Measurements from ENCODE around the gene PRSS21.
A peak's percentile ranks its signal among the peaks of the same experiment; 100 is the strongest.

The PRSS21 gene
- total RNA-seq: 0.75 reads per million

DNA sequence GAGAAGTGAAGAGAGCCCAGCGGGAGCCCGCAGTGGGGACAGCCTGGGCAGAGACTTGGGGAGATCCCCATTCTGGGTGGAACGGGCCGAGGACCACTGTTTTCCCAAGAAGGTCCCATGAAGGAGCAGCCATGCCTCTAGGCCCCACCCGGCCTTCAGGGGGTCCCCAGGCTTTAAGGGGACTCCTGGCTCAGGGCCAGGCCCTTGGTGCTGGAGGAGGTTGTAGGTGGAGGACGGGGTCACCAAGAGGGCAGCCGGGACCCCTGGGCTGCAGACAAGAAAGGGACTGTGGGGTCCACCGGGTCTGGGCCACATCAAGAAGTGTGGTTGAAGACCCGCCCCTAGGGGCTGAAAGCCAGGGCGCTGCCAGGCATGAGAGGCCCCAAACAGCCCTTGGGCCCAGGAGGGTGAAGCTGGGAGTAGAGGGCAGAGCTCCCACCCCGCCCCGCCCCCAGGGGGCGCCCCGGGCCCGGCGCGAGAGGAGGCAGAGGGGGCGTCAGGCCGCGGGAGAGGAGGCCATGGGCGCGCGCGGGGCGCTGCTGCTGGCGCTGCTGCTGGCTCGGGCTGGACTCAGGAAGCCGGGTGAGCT is at the start of gene PRSS21:
Gene PRSS21 (plus strand): TSS at position 487 of the 589 bp plus-strand sequence. CDS start 32 bp downstream, at position 519.
- DNase-seq: no peak

GRCh38 chr16:2767891-2768290 is 49.1 kb upstream of the PRSS21 start:
- no peak for DNase-seq

DNA sequence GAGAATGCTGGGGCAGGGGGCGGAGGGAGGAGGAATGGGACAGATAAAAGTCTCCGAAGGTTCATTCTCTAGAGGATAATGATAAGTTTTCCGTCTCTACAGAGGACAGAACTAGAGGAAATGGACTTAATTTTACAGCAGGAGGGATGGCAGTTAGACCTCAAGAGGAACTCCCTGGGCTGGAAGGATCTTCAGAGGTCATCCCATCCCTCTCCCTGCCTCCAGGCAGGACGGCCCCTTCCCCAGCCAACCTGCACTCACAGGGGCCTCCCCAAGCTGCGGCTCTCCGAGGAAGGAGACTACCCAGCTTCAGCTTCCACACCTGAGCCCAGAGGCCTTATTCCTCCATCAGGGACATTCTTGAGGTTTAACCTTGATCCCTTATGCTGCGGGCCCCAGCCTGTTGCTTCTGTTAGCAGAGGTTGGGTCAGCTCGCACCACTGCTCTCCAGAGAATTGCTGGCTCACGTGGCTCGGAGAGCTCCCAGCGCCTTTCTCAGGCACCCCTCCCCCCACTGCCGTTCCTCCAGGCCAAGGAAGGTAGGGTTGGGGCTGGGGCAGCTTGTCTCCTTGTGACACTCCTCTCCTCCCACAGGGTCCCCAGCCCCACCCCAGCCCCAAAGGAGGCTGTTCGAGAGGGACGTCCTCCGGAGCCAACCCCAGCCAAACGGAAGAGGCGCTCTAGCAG is 48.5 kb upstream of the PRSS21 start:
- DNase-seq: no peak

- no peak for DNase-seq
Measured at GRCh38 chr16:2769100-2769529, 47.9 kb upstream of the PRSS21 start.

DNA sequence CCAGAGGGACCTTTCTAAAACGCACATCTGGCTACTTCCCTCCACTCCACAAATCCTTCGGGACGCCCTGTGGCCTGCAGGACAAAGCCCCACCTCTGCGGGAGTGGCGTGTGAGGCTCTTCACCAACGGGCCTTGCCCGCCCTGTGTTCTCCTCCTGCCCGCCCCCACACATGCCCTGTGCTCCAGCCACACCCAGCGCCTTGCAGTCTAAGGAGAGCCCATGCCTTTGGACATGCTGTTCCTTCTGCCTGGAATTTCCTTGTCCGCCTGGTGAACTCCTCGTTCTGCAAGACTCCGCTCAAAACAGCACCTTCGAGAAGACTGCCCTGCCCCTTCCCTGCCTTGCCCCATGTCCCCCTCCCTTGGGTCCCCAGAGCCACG is 47.4 kb upstream of the PRSS21 start:
- no peak for DNase-seq

GRCh38 chr16:2770057-2770951 is 46.7 kb upstream of the PRSS21 start:
- DNase-seq: no peak

DNA sequence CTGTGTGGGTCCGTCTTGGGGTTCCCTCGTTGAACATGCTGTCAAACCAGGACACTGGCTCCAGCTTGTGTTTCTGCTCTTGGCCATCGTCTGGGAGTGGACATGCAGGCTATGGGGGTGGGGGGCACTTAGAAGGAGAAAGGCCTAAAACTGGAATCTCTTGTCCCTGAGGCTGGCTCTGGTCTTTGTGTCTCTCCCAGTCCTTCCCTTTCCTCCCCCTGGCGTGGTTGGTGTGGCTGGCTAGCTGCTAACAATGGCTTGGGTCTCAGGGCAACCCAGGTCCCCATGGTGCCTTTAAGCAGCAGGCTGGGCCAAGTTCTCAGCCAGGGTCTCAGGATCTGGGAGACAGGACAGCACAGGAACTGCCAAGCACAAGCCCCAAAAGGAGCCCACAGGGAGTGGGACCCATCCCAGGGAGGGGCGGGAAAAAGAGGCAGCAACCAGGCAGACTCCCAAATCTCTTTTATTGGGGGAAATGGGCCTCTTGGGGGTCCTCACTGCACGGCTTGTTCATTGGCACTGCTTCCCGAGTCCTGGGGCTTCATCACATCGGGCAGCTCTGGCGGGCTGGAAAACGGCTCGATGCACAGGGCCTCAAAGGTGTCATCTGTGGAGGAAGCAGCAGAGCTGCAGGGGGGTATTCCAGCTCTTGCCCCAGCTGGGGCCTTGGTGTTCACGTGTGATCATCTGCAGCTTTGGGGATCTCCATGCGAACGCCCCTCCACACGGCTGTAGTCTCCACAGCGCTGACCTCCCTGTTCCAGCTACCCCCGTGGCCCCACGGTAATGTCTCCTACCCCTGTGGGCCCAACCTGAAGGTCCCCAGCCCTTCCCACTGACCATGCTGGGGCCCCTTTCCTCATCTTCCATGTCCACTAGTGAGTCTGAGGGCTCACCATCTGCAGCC is 45.3 kb upstream of the PRSS21 start:
- no peak for DNase-seq

DNA sequence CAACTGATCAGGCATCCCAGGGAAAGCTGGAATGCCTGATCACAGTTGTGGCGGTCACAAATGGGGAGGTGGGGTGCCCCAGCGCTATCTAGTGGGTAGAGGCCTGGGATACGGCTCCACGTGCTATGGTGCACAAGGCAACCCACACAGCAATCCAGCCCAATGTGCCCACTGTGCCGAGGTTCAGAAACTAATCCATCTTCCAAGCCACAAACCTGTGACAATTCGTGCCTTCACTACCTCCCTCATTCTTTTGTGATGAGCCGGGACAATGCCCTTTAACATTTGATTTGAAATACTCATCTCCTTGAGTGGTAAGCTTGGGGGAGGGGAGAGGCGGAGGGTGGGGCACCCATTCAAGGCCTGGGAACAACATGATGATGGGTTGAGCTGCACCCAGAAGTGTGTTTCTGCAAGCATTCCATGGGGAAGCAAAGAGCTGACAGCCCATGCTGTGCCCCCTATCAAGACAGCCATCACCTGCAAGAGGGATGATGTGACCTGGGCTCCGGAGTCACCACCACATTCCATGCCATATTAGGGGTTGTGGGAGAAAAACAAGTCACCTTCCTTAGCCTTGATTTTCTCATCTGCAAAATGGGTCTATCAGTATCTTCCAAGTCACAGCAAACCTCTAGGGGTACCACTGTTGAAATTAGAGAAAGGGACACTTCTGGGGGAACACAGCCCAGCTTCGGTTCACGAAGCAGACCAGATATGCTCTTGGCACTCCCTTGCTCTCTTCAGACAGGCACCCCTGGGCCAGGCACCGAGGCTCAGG is 43.7 kb upstream of the PRSS21 start:
- DNase-seq: no peak

DNA sequence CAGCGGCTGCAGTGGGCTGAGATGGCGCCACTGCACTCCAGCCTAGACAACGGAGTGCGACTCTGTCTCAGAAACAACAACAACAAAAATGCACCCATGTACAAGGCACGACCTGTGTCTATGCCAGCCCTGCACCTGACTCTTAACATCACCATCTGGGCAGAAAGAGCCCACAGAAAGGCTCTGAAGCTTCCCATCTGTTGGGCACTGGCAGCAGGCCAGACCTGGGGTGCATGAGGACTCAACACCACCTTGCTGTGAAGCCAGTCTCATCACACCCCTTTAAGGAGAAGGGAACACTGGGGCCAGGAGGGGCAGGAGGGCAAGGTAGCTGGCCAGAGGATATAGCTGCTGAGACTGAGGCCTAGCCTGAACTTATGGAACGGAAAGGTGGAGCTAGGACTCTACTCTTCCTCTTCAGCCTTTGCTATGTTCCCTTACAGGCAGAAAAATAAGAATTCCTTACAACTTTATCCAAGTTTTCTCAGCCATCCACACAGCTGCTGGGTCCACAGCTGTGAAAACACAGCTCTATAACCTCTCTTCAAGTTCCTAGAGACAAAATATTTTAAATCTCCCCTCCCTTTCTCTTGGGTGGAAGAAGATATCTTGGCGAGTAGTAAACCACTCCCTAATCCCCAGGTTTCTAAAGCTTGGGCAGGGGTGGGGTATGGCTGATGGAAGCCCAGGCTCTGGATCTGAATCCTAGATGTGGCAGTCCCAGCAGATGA is 42.7 kb upstream of the PRSS21 start:
- no peak for DNase-seq

GRCh38 chr16:2775131-2775716 is 41.8 kb upstream of the PRSS21 start:
- DNase-seq: no peak

GRCh38 chr16:2775765-2776499 is 41.1 kb upstream of the PRSS21 start:
- DNase-seq: no peak

GRCh38 chr16:2776500-2777139 is 40.4 kb upstream of the PRSS21 start:
- no peak for DNase-seq

- DNase-seq: peak; percentile 81
Measured at GRCh38 chr16:2777231-2777902, 39.7 kb upstream of the PRSS21 start, which contains the start of gene ELOB. ELOB (minus strand) TSS chr16:2777280; CDS start chr16:2777239, 41 bp downstream.

- DNase-seq: peak; percentile 23
Measured at GRCh38 chr16:2777903-2778629, 39.0 kb upstream of the PRSS21 start.

DNA sequence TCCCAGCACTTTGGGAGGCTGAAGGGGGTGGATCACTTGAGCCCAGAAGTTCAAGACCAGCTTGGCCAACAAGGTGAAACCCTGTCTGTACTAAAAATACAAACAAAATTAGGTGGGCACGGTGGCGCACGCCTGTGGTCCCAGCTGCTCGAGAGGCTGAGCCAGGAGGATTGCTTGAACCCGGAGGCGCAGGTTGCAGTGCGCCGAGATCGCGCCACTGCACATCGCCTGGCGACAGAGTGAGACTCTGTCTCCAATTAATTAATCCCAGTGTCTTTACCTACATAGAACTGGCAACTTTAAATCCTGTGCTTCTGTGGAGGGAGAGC is 38.4 kb upstream of the PRSS21 start:
- DNase-seq: no peak

DNA sequence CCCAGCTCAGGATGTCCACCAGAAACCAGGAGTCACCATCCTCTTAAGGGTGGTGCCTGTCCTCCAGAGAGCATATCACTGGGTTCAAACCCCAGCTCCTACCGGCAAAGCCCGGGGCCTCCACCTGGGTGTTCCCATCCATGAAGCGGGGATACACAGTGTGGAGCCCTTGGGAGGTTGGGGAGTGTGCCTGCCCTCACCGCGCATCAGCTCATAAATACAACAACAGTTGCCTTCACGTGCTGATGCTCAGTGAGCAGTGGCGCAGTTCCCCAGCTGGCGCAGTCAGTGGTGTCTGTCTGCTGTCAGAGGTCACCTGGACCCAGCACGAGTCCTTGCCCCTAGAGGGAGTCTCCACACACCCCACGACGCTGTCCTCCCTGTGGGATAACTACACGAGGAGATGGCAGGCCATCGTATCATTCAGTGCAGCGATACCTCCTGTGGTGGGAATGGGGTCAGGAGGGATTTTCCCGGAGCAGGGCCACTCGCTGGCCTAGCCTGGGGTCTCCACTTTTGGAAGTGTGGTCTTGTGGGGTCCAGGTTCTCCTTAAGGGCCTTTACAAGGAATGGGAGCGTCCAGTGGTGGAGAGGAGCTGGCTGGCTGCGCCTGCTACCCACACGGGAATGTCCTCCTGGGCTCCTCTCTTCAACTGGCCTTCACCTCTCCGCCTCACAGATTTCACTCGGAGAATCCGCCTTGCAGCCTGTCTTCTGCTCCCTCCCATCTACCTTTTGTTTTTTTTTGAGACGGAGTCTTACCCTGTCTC is 37.7 kb upstream of the PRSS21 start:
- DNase-seq: no peak

Data from effector CD4-positive, alpha-beta T cell (primary cell).